H1 (cell line): ENCODE measurements around the gene UBL5. TPM values are rescaled to one million over a fixed set of nuclear protein-coding genes. Genes with fewer than 3 reads are reported as not detected.
A peak's percentile ranks its signal among the peaks of the same experiment; 100 is the strongest.

Source experiments
- ATF2 ChIP-seq: IDR thresholded peaks from 2 replicates; pipeline ENCODE4 v1.6.1; 2012; ENCODE audit warnings: low read length, inconsistent platforms
- CHD1 ChIP-seq: IDR thresholded peaks from 2 replicates; pipeline ENCODE4 v1.6.1; 2012; ENCODE audit warnings: low read depth, low read length, improper control_type of control experiment
- CREB1 ChIP-seq: IDR thresholded peaks from 2 replicates; pipeline ENCODE4 v1.6.1; 2012; ENCODE audit warnings: inconsistent platforms
- JUND ChIP-seq: IDR thresholded peaks from 2 replicates; pipeline ENCODE4 v1.6.1; 2011; ENCODE audit warnings: mild to moderate bottlenecking, improper control_type of control experiment, low read length
- PHF8 ChIP-seq: fragments of 200-600 bp; sonication (generic); conservative IDR thresholded peaks from 2 replicates; pipeline ENCODE4 v1.7.1; 2012; ENCODE audit warnings: low read depth, mild to moderate bottlenecking, inconsistent platforms, low read length, moderate library complexity
- RNF2 ChIP-seq: fragments of 200-900, 300-1000 bp; sonication (generic); IDR thresholded peaks from 2 replicates; pipeline ENCODE4 v1.7.1; 2016; ENCODE audit warnings: borderline replicate concordance, low read depth, mild to moderate bottlenecking, antibody characterized with exemption, low read length; ENCODE audit not compliant: poor library complexity, severe bottlenecking; ENCODE audit errors: missing control alignments
- SIRT6 ChIP-seq: IDR thresholded peaks from one replicate; pipeline ENCODE4 v1.7.1; 2012; ENCODE audit warnings: low read length, inconsistent platforms
- SUZ12 ChIP-seq: fragments of 200-600 bp; sonication (generic); IDR thresholded peaks from 2 replicates; pipeline ENCODE4 v1.6.1; 2012; ENCODE audit warnings: mild to moderate bottlenecking, inconsistent platforms, low read length, moderate library complexity, mixed read lengths
- polyA plus RNA-seq, 7 experiments: library from polyadenylated mRNA; depleted of rRNA in 3 of 7; stranded (reverse) in 5 of 7; unstranded in 2 of 7; fragments of >200 nt in 5 of 7; fragments of 200-250 nt in 2 of 7; gene quantifications; 1 replicate in 5 of 7; 2 replicates in 1 of 7; 4 replicates in 1 of 7; pipeline versions ENCODE4 v1.2.1 to v1.2.3, GENCODE V29; 2011 to 2013; ENCODE audit warnings: missing spikeins in 2 of 7, mixed read lengths in 2 of 7
- total RNA-seq: library from RNA; stranded (reverse); fragmentation: NEBNext Ultra II Directional; extraction: Animal tissue kit (Norgen Biotek cat#: 25700); gene quantifications from 2 replicates; pipeline ENCODE4 v1.2.1, GENCODE V29; 2021

The UBL5 gene
- total and polyA plus RNA-seq, 2 of the 8 experiments (the other 6 are each of a cell fraction or from before 2014, with no cell fraction given): 416 to 1,209 TPM

GRCh38 chr19:9818734-9819595, 8.8 kb upstream of the UBL5 start, which contains the start of gene FBXL12 (continued):
- no peak for TF ChIP-seq CHD1
- TF ChIP-seq RNF2: no peak
- TF ChIP-seq JUND: no peak
- peak; percentile 99 for TF ChIP-seq PHF8
- no peak for TF ChIP-seq SUZ12
- no peak for TF ChIP-seq ATF2
- peak; percentile 76 for TF ChIP-seq CREB1
- TF ChIP-seq SIRT6: no peak
